SK-N-SH treated with all-trans-retinoic acid at 6 μM for 48 hours (cell line): ENCODE data around the gene KRT81.

ENCODE experiments used
- ARNTL ChIP-seq: fragments of 450-650 bp; formaldehyde crosslinking; IDR thresholded peaks from 2 replicates; pipeline ENCODE4 v1.5.0; 2020; ENCODE audit warnings: low read depth, mild to moderate bottlenecking, moderate library complexity, borderline replicate concordance
- BACH2 ChIP-seq: fragments of 250-450 bp; sonication (Bioruptor Pico); IDR thresholded peaks from 2 replicates; pipeline ENCODE4 v1.9.0; 2021; ENCODE audit warnings: mild to moderate bottlenecking, borderline replicate concordance
- CREB5 ChIP-seq: fragments of 250-450 bp; sonication (Bioruptor Pico); IDR thresholded peaks from 2 replicates; pipeline ENCODE4 v1.5.1; 2020; ENCODE audit warnings: low read depth, mild to moderate bottlenecking, moderate library complexity
- ESRRG ChIP-seq: fragments of 250-450 bp; sonication (Bioruptor Pico); IDR thresholded peaks from 2 replicates; pipeline ENCODE4 v1.6.1; 2021; ENCODE audit warnings: mild to moderate bottlenecking
- OSR1 ChIP-seq: fragments of 250-450 bp; sonication (Bioruptor Pico); IDR thresholded peaks from 2 replicates; pipeline ENCODE4 v1.8.0; 2022; ENCODE audit warnings: moderate library complexity, mild to moderate bottlenecking, inconsistent platforms
- PATZ1 ChIP-seq: fragments of 250-450 bp; sonication (Bioruptor Pico); IDR thresholded peaks from 2 replicates; pipeline ENCODE4 v1.8.0; 2020; ENCODE audit warnings: mild to moderate bottlenecking, moderate library complexity, borderline replicate concordance
- PPARA ChIP-seq: fragments of 250-450 bp; sonication (Bioruptor Pico); IDR thresholded peaks from 2 replicates; pipeline ENCODE4 v1.5.0; 2020; ENCODE audit warnings: mild to moderate bottlenecking, borderline replicate concordance
- RARB ChIP-seq: fragments of 250-450 bp; sonication (Bioruptor Pico); IDR thresholded peaks from 2 replicates; pipeline ENCODE4 v1.8.0; 2021; ENCODE audit warnings: mild to moderate bottlenecking, moderate library complexity
- SNAI2 ChIP-seq: fragments of 250-450 bp; sonication (Bioruptor Pico); IDR thresholded peaks from 2 replicates; pipeline ENCODE4 v1.5.0; 2020; ENCODE audit warnings: mild to moderate bottlenecking, moderate library complexity
- TCF4 ChIP-seq: fragments of 250-450 bp; sonication (Bioruptor Pico); IDR thresholded peaks from 2 replicates; pipeline ENCODE4 v1.8.0; 2021; ENCODE audit warnings: mild to moderate bottlenecking, moderate library complexity, borderline replicate concordance
- ZNF565 ChIP-seq: fragments of 450-650 bp; formaldehyde crosslinking; conservative IDR thresholded peaks from 2 replicates; pipeline ENCODE4 v1.5.0; 2020; ENCODE audit warnings: low read depth, mild to moderate bottlenecking, moderate library complexity
- ZNF70 ChIP-seq: fragments of 450-650 bp; formaldehyde crosslinking; IDR thresholded peaks from 2 replicates; pipeline ENCODE4 v1.5.0; 2020; ENCODE audit warnings: mild to moderate bottlenecking, moderate library complexity
- ZNF8 ChIP-seq: fragments of 450-650 bp; formaldehyde crosslinking; IDR thresholded peaks from 2 replicates; pipeline ENCODE4 v1.5.0; 2020; ENCODE audit warnings: mild to moderate bottlenecking, moderate library complexity

- TF ChIP-seq CREB5 (no peak), BACH2 (no peak), OSR1 (no peak), RARB (no peak), ESRRG (CRISPR knock-in tag) (no peak), ZNF8 (CRISPR knock-in tag) (no peak), SNAI2 (CRISPR knock-in tag) (no peak), ZNF565 (CRISPR knock-in tag) (no peak), PATZ1 (CRISPR knock-in tag) (no peak), ZNF70 (CRISPR knock-in tag) (no peak), ARNTL (no peak), TCF4 (CRISPR knock-in tag) (no peak), PPARA (CRISPR knock-in tag) (no peak)
These were observed 16.7 kb downstream of the KRT81 start, which contains the start of gene KRT86 for GRCh38 chr12:52274521-52275120.
